Activated CD4-positive, alpha-beta T cell treated with anti-CD3 and anti-CD28 coated beads for 36 hours (primary cell): ENCODE results near the gene RRAGD. TPM values are rescaled to one million over a fixed set of nuclear protein-coding genes. Genes with fewer than 3 reads are reported as not detected.

Experiments
- ATAC-seq: fragments of 200-7000 bp; cut with Tn5 transposase; one replicate; pipeline ENCODE4 v1.10.0; 2021; ENCODE audit warnings: mild to moderate bottlenecking, moderate library complexity
- CTCF ChIA-PET: fragments of 350-600 bp; sonication (Branson Sonifier 250); formaldehyde crosslinking; loops from one replicate; lab custom pipeline; 2021; ENCODE audit warnings: antibody characterized with exemption; lab: Charles Lee
- POLR2A ChIA-PET: fragments of 350-600 bp; sonication (Branson Sonifier 250); formaldehyde crosslinking; loops from one replicate; lab custom pipeline; 2021; ENCODE audit warnings: antibody characterized with exemption, inconsistent platforms; lab: Charles Lee
- DNase-seq: peaks from one replicate; pipeline ENCODE4 v3.0.0-alpha.2; 2020
- H3K27ac Mint-ChIP-seq: one replicate; pipeline ENCODE4 v1.8.0; 2021; ENCODE audit warnings: mixed read lengths
- H3K27me3 Mint-ChIP-seq: one replicate; pipeline ENCODE4 v1.8.0; 2021; ENCODE audit warnings: mixed read lengths
- H3K36me3 Mint-ChIP-seq: one replicate; pipeline ENCODE4 v1.8.0; 2021; ENCODE audit warnings: low read depth, mixed read lengths
- H3K4me1 Mint-ChIP-seq: one replicate; pipeline ENCODE4 v1.8.0; 2021; ENCODE audit warnings: mixed read lengths
- H3K4me3 Mint-ChIP-seq: one replicate; pipeline ENCODE4 v1.8.0; 2021; ENCODE audit warnings: mild to moderate bottlenecking, moderate library complexity, mixed read lengths
- H3K9me3 Mint-ChIP-seq: one replicate; pipeline ENCODE4 v1.8.0; 2021; ENCODE audit warnings: low read depth, mixed read lengths
- intact Hi-C, 2 experiments: fragments of 100-400 bp; cut with DNase I in 1 of 2; cut with micrococcal nuclease in 1 of 2; formaldehyde crosslinking; loops; one replicate each; pipeline versions ENCODE4 v1.14.2 to v1.15.1; 2022 to 2024; cut with DNase I, micrococcal nuclease
- total RNA-seq, 2 experiments: library from RNA; stranded (reverse); gene quantifications; one replicate each; pipeline ENCODE4 v1.2.3, GENCODE V29; 2021

The RRAGD gene
- total RNA-seq, 2 experiments from 2014 or later = 19.6 to 20.1 TPM

GRCh38 chr6:89356642-89357170, 55.4 kb downstream of the RRAGD start:
- peaks cover 68% of the 10 kb centered on the region for H3K4me1 Mint-ChIP-seq
- ATAC-seq = no peak
- DNase-seq = no peak
- peaks cover 2% of the 10 kb centered on the region for H3K36me3 Mint-ChIP-seq
- ChIA-PET CTCF (interaction anchor here (0.8 to 8.2 kb wide), 5 partner anchors 10 to 374 kb away, joined by 3 to 74 read pairs (median 3); no protein-coding TSS in a partner anchor), POLR2A (interaction anchor here (0.6 to 0.9 kb wide), 2 partner anchors 276 to 339 kb away, joined by 3 read pairs; partner anchors contain the start of gene PNRC1)
- no peaks in the 10 kb centered on the region for H3K27me3 Mint-ChIP-seq
- no peaks in the 10 kb centered on the region for H3K9me3 Mint-ChIP-seq
- H3K4me3 Mint-ChIP-seq = peak overlapping the region; percentile 70
- intact Hi-C loops = loop anchor here in 1 of 2 experiments (1.0 to 10.0 kb wide), 2 partner anchors 393 to 718 kb away; partner anchors contain the start of gene RNGTT
- peak overlapping the region; percentile 59 for H3K27ac Mint-ChIP-seq

- Mint-ChIP-seq H3K27ac (no peak overlapping the region), H3K4me3 (no peak overlapping the region), H3K4me1 (peaks cover 70% of the 10 kb centered on the region), H3K27me3 (no peaks in the 10 kb centered on the region), H3K36me3 (peaks cover 4% of the 10 kb centered on the region), H3K9me3 (no peaks in the 10 kb centered on the region)
- CTCF ChIA-PET = interaction anchor here (0.8 to 8.2 kb wide), 6 partner anchors 8 to 373 kb away, joined by 3 to 74 read pairs (median 6); no protein-coding TSS in a partner anchor
- ATAC-seq = no peak
- POLR2A ChIA-PET = no interaction called here
- DNase-seq = no peak
- intact Hi-C loops = loop anchor here in 1 of 2 experiments (1.0 to 10.0 kb wide), 2 partner anchors 392 to 719 kb away; partner anchors contain the start of gene RNGTT
Observed at GRCh38 chr6:89355511-89356194, 56.4 kb downstream of the RRAGD start.

GRCh38 chr6:89353702-89354392, 58.2 kb downstream of the RRAGD start:
- H3K9me3 Mint-ChIP-seq = no peaks in the 10 kb centered on the region
- peaks cover 75% of the 10 kb centered on the region for H3K4me1 Mint-ChIP-seq
- CTCF ChIA-PET = interaction anchor here (1.1 to 8.2 kb wide), 2 partner anchors 13 to 18 kb away, joined by 3 to 74 read pairs; no protein-coding TSS in a partner anchor
- H3K36me3 Mint-ChIP-seq = peaks cover 10% of the 10 kb centered on the region
- POLR2A ChIA-PET = no interaction called here
- intact Hi-C loops = loop anchor here (2.0 to 10.0 kb wide), 8 partner anchors 55 to 1233 kb away; partner anchors contain the start of genes MAP3K7 (in 1 of the 2), PM20D2 (in 1 of the 2), PNRC1 (in 1 of the 2) and RRAGD (in 1 of the 2)
- DNase-seq (no peak), ATAC-seq (no peak)
- H3K27me3 Mint-ChIP-seq = no peaks in the 10 kb centered on the region
- peak overlapping the region; percentile 86 for H3K27ac Mint-ChIP-seq
- H3K4me3 Mint-ChIP-seq = peak overlapping the region; percentile 91

- peaks cover 77% of the 10 kb centered on the region for H3K4me1 Mint-ChIP-seq
Observed at GRCh38 chr6:89353118-89353556, 58.9 kb downstream of the RRAGD start.

GRCh38 chr6:89352278-89353117, 59.6 kb downstream of the RRAGD start, which contains the start of gene UBE2J1:
TSS of gene UBE2J1 (minus strand) at chr6:89352722. CDS start at chr6:89352569, 153 bp downstream.
- Mint-ChIP-seq H3K36me3 (peaks cover 10% of the 10 kb centered on the region), H3K27me3 (no peaks in the 10 kb centered on the region), H3K9me3 (no peaks in the 10 kb centered on the region), H3K27ac (peak within 1 kb of the TSS; percentile 97), H3K4me1 (peaks cover 74% of the 10 kb centered on the region), H3K4me3 (peak within 1 kb of the TSS; percentile 91)
- ChIA-PET POLR2A (interaction anchor here (0.6 to 1.6 kb wide), 3 partner anchors 14 to 407 kb away, joined by 3 to 5 read pairs (median 4); no protein-coding TSS in a partner anchor), CTCF (interaction anchor here (0.6 to 8.2 kb wide), 7 partner anchors 14 to 111 kb away, joined by 3 to 74 read pairs (median 4); partner anchors contain the start of gene ANKRD6)
- DNase-seq (peak; percentile 85), ATAC-seq (peak; percentile 84)
- intact Hi-C loops = loop anchor here (1.0 to 10.0 kb wide), 11 partner anchors 54 to 1235 kb away; partner anchors contain the start of genes LYRM2 (in 1 of the 2), MAP3K7 (in 1 of the 2), PM20D2 (in 1 of the 2) and PNRC1 (in 1 of the 2)

More at GRCh38 chr6:89353118-89353556, 58.9 kb downstream of the RRAGD start:
- ATAC-seq = peak; percentile 16
- no peaks in the 10 kb centered on the region for H3K9me3 Mint-ChIP-seq
- ChIA-PET POLR2A (no interaction called here), CTCF (interaction anchor here (1.1 to 8.2 kb wide), 2 partner anchors 14 to 18 kb away, joined by 3 to 74 read pairs; no protein-coding TSS in a partner anchor)
- peaks cover 10% of the 10 kb centered on the region for H3K36me3 Mint-ChIP-seq
- intact Hi-C loops = loop anchor here (2.0 to 10.0 kb wide), 8 partner anchors 54 to 1234 kb away; partner anchors contain the start of genes MAP3K7 (in 1 of the 2), PM20D2 (in 1 of the 2), PNRC1 (in 1 of the 2) and RRAGD (in 1 of the 2)
- peak overlapping the region; percentile 86 for H3K27ac Mint-ChIP-seq
- peak; percentile 54 for DNase-seq
- peak overlapping the region; percentile 91 for H3K4me3 Mint-ChIP-seq
- H3K27me3 Mint-ChIP-seq = no peaks in the 10 kb centered on the region

- no peaks in the 10 kb centered on the region for H3K9me3 Mint-ChIP-seq
- POLR2A ChIA-PET = interaction anchor here (0.6 to 1.6 kb wide), 4 partner anchors 14 to 408 kb away, joined by 3 to 9 read pairs (median 4); partner anchors contain the start of gene PNRC1
- CTCF ChIA-PET = interaction anchor here (0.8 to 8.2 kb wide), 7 partner anchors 10 to 110 kb away, joined by 3 to 74 read pairs (median 5); partner anchors contain the start of gene ANKRD6
- intact Hi-C loops = loop anchor here (1.0 to 10.0 kb wide), 11 partner anchors 53 to 1236 kb away; partner anchors contain the start of genes LYRM2 (in 1 of the 2), MAP3K7 (in 1 of the 2), PM20D2 (in 1 of the 2) and PNRC1 (in 1 of the 2)
- H3K27ac Mint-ChIP-seq = peak overlapping the region; percentile 97
- ATAC-seq (no peak), DNase-seq (no peak)
- H3K27me3 Mint-ChIP-seq = no peaks in the 10 kb centered on the region
- peak overlapping the region; percentile 91 for H3K4me3 Mint-ChIP-seq
- peaks cover 70% of the 10 kb centered on the region for H3K4me1 Mint-ChIP-seq
- peaks cover 10% of the 10 kb centered on the region for H3K36me3 Mint-ChIP-seq
Observed at GRCh38 chr6:89351671-89352277, 60.3 kb downstream of the RRAGD start.

GRCh38 chr6:89350281-89350966, 61.6 kb downstream of the RRAGD start:
- H3K27ac Mint-ChIP-seq = peak overlapping the region; percentile 97
- ChIA-PET CTCF (interaction anchor here (0.7 to 8.2 kb wide), 4 partner anchors 17 to 1223 kb away, joined by 3 to 74 read pairs (median 16); no protein-coding TSS in a partner anchor), POLR2A (interaction anchor here (1.1 to 1.2 kb wide), 2 partner anchors 14 to 270 kb away, joined by 3 to 9 read pairs; partner anchors contain the start of gene PNRC1)
- intact Hi-C loops = loop anchor here (5.0 to 10.0 kb wide), 4 partner anchors 62 to 1237 kb away; partner anchors contain the start of genes MAP3K7 (in 1 of the 2), PM20D2 (in 1 of the 2) and RRAGD (in 1 of the 2)
- H3K4me1 Mint-ChIP-seq = peaks cover 57% of the 10 kb centered on the region
- no peak for ATAC-seq
- DNase-seq = no peak
- peak overlapping the region; percentile 91 for H3K4me3 Mint-ChIP-seq
- H3K36me3 Mint-ChIP-seq = peaks cover 10% of the 10 kb centered on the region
- H3K27me3 Mint-ChIP-seq = no peaks in the 10 kb centered on the region
- no peaks in the 10 kb centered on the region for H3K9me3 Mint-ChIP-seq

GRCh38 chr6:89348372-89348771, 63.7 kb downstream of the RRAGD start:
- intact Hi-C loops = no loop called here
- H3K4me1 Mint-ChIP-seq = peaks cover 50% of the 10 kb centered on the region
- H3K36me3 Mint-ChIP-seq = peaks cover 10% of the 10 kb centered on the region
- no peaks in the 10 kb centered on the region for H3K27me3 Mint-ChIP-seq
- H3K9me3 Mint-ChIP-seq = no peaks in the 10 kb centered on the region
- DNase-seq (no peak), ATAC-seq (no peak)
- H3K27ac Mint-ChIP-seq = no peak overlapping the region
- ChIA-PET POLR2A (interaction anchor here (0.8 kb wide), 1 partner anchor 289 kb away, joined by 4 read pairs; no protein-coding TSS in a partner anchor), CTCF (interaction anchor here (0.6 to 4.3 kb wide), 5 partner anchors 7 to 263 kb away, joined by 3 to 27 read pairs (median 7); no protein-coding TSS in a partner anchor)
- no peak overlapping the region for H3K4me3 Mint-ChIP-seq
